Neutrophil (primary cell): ENCODE measurements around the gene KLK6.

ENCODE experiments used
- H3K27ac ChIP-seq: fragments of 200-600 bp; sonication (generic); 2 replicates; pipeline ENCODE4 v1.5.1; 2016; ENCODE audit warnings: mild to moderate bottlenecking, moderate library complexity
- H3K27me3 ChIP-seq: fragments of 200-600 bp; sonication (generic); 2 replicates; pipeline ENCODE4 v1.6.0; 2016; ENCODE audit warnings: mild to moderate bottlenecking
- H3K36me3 ChIP-seq: fragments of 200-600 bp; sonication (generic); 2 replicates; pipeline ENCODE4 v1.5.1; 2017
- H3K4me1 ChIP-seq, 2 experiments: fragments of 200-600 bp in 1 of 2; sonication (generic) in 1 of 2; 1 replicate in 1 of 2; 2 replicates in 1 of 2; pipeline versions ENCODE4 v1.5.1 to v1.6.1; 2013 to 2016; ENCODE audit warnings: low read depth in 1 of 2, low read length in 1 of 2, mild to moderate bottlenecking in 1 of 2, moderate library complexity in 1 of 2; ENCODE audit not compliant: control insufficient read depth in 1 of 2, insufficient read depth in 1 of 2
- H3K4me3 ChIP-seq, 2 experiments: fragments of 200-600 bp in 1 of 2; sonication (generic) in 1 of 2; 1 replicate in 1 of 2; 2 replicates in 1 of 2; pipeline ENCODE4 v1.5.1; 2013 to 2016; ENCODE audit warnings: low read depth in 1 of 2, low read length in 1 of 2, mild to moderate bottlenecking in 1 of 2, moderate library complexity in 1 of 2
- H3K9me3 ChIP-seq: fragments of 200-600 bp; sonication (generic); 2 replicates; pipeline ENCODE4 v1.5.1; 2016
- CTCF ChIP-seq: fragments of 200-600 bp; sonication (generic); IDR thresholded peaks from 2 replicates; pipeline ENCODE4 v1.5.1; 2016; ENCODE audit warnings: antibody characterized with exemption

Gene KLK6

GRCh38 chr19:51012661-51013190 lies 43.3 kb upstream of the KLK6 start:
- Histone ChIP-seq H3K27ac (no peak overlapping the region), H3K4me1 (no peaks in the 10 kb centered on the region), H3K4me3 (no peak overlapping the region), H3K9me3 (no peaks in the 10 kb centered on the region), H3K36me3 (no peaks in the 10 kb centered on the region), H3K27me3 (peaks cover 58% of the 10 kb centered on the region)
- no peak for TF ChIP-seq CTCF

- Histone ChIP-seq H3K4me3 (no peak overlapping the region), H3K9me3 (no peaks in the 10 kb centered on the region), H3K4me1 (no peaks in the 10 kb centered on the region), H3K27ac (no peak overlapping the region), H3K36me3 (no peaks in the 10 kb centered on the region), H3K27me3 (peaks cover 37% of the 10 kb centered on the region)
- no peak for TF ChIP-seq CTCF
Observed at GRCh38 chr19:51010066-51010795, 40.8 kb upstream of the KLK6 start.

- no peaks in the 10 kb centered on the region for H3K36me3 ChIP-seq
- peaks cover 27% of the 10 kb centered on the region for H3K27me3 ChIP-seq
- H3K27ac ChIP-seq, result no peak overlapping the region
Observed at GRCh38 chr19:51009061-51009891, 39.9 kb upstream of the KLK6 start.

GRCh38 chr19:51007488-51007887 lies 38.1 kb upstream of the KLK6 start:
- H3K4me1 ChIP-seq, result no peaks in the 10 kb centered on the region
- H3K9me3 ChIP-seq, result no peaks in the 10 kb centered on the region
- H3K4me3 ChIP-seq, result no peak overlapping the region
- no peak overlapping the region for H3K27ac ChIP-seq
- no peak for TF ChIP-seq CTCF
- H3K36me3 ChIP-seq, result no peaks in the 10 kb centered on the region
- peaks cover 29% of the 10 kb centered on the region for H3K27me3 ChIP-seq

More at GRCh38 chr19:51009061-51009891, 39.9 kb upstream of the KLK6 start:
- Histone ChIP-seq H3K4me3 (no peak overlapping the region), H3K4me1 (no peaks in the 10 kb centered on the region), H3K9me3 (no peaks in the 10 kb centered on the region)
- no peak for TF ChIP-seq CTCF

- H3K4me3 ChIP-seq, result no peak overlapping the region
- no peak for TF ChIP-seq CTCF
- H3K4me1 ChIP-seq, result no peaks in the 10 kb centered on the region
- H3K27ac ChIP-seq, result no peak overlapping the region
- no peaks in the 10 kb centered on the region for H3K36me3 ChIP-seq
- H3K9me3 ChIP-seq, result no peaks in the 10 kb centered on the region
- H3K27me3 ChIP-seq, result peaks cover 39% of the 10 kb centered on the region
Observed at GRCh38 chr19:51006406-51006805, 37.0 kb upstream of the KLK6 start.
